ENCODE measurements around the gene C15orf39.
"Not testable (repeated sequence)": the region's sequence is repeated elsewhere in the genome, so short reads cannot be mapped to it uniquely, and the experiment has no call there.

Gene C15orf39

DNA sequence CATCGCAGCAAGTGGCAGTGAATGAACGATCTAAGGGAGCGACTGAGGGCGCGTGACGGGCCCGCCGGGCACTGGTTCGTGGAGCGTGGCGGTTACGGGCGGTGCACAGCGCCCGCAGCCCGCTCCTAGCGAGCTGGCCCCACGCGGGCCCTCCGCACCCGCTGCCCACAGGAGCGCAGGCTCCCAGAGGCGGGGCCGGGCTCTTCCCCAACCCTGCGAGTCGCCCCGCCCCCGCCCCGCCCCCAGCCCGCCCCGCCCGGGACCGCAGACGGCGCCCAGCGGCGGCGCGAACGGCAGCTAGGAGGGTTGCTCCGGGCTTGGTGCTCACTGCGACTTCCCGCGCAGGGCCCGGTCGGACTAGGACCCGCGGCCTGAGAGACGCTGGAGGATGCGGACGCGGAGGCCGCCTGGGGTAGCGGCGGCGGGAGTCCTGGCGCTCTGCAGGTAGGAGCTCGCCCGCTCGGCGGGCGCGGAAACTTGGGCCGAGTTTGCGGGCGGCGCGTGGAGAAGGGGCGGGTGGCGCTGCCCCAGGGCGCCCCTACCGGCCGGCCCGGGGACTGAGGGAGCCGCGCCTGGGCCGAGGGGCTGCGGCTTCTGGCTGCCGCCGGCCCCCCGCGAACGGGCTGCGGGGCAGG, at the start of gene C15orf39:
Gene C15orf39, plus strand, starts transcription at position 267 of the 635 bp plus-strand sequence. CDS start 4,167 bp downstream, outside the sequence.
- DNase-seq (ENCODE audit: low spot score) = peak; percentile 91

DNA sequence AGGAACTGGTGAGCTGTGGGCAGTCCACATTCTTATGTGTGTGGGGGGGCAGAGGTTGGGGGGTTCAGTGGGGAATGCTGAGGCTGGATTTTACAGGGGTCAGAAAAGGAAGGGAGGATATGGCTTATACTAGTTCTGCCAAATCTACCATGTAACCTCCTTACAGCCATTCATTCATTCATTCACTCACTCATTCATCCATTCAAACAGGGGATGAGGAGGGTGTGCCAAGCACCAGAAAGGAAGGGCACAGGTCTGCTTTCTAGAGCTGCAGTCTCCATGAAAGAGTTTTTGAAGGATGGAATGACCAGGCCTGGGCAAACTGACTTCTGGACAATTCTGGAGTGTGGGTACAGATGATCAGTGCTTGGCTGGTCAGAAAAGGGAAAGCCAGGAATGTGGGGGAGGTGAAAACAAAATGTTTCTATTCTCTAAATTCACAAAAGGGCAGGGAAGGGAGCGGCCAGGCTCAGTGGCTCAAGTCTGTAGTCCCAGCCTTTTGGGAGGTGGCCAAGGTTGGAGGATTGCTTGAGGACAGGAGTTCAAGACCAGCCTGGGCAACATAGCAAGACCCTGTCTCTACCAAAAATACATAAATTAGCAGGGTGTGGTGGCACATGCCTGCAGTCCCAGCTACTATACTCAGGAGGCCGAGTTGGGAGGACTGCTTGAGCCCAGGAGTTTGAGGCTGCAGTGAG, 49.2 kb upstream of the C15orf39 start:
- DNase-seq (ENCODE audit: low spot score) = no peak

- peak; percentile 54 for DNase-seq (ENCODE audit: low spot score)
Observed at GRCh38 chr15:75153087-75153486, 48.6 kb upstream of the C15orf39 start.

GRCh38 chr15:75153565-75154276, 48.0 kb upstream of the C15orf39 start:
- DNase-seq (ENCODE audit: low spot score) = no peak

- no peak for DNase-seq (ENCODE audit: low spot score)
Observed at GRCh38 chr15:75154461-75155062, 47.1 kb upstream of the C15orf39 start.

- no peak for DNase-seq (ENCODE audit: low spot score)
Observed at GRCh38 chr15:75156326-75157215, 45.1 kb upstream of the C15orf39 start.

GRCh38 chr15:75158402-75158801, 43.3 kb upstream of the C15orf39 start:
- no peak for DNase-seq (ENCODE audit: low spot score)

DNA sequence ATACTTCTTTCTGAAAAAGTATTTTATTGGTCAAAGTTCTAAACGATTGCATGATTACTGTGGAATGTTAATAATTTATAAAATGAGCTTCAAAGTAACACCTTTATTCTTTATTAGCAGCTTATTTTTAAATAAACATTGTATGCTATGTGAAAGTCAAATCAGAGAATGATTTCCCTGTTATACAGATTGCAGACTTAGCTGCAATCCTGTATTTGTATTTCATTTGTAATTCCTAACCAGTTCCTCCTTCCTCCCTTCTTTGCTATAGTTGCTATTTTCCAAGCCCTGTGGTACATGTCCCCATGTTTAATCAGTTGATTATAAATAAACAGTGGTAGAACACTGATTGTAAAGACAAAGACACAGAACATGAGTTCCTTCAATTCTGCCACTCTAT, 42.4 kb upstream of the C15orf39 start:
- no peak for DNase-seq (ENCODE audit: low spot score)

GRCh38 chr15:75161106-75161916, 40.4 kb upstream of the C15orf39 start:
- no peak for DNase-seq (ENCODE audit: low spot score)

GRCh38 chr15:75161917-75162414, 39.7 kb upstream of the C15orf39 start:
- DNase-seq (ENCODE audit: low spot score) = no peak

GRCh38 chr15:75163150-75163564, 38.5 kb upstream of the C15orf39 start:
- DNase-seq (ENCODE audit: low spot score) = no peak

DNA sequence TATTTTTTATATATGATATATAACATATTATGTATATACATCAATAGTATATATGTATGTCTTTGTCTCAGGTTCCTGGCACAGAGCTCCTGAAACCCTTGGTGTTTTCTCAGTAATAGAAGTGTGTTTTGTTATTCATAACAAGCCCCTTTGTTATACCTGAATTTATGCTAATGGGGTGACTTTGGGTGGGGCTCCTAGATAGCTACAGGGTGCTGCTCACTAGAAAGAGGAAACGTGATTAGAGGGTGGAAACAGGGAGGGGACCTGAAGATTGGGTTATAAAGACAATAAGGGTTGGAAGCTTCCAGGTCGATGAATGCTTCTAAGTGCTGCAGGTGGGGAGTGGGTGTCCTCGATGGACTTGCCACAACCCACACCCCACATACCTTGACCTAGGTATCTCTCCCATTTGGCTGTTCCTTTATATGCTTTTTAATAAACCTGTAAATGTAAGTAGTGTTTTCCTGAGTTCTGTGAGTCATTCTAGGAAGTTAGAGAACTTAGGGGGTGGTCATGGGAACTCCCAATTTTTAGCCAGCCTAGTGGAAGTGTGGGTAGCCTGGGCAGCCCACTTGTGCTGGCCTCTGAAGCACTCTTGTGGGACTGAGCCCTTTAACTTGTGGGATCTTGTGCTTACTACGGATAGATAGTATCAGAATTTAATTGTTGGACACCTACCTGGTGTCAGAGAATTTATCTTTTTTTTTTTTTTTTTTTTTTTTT, 36.9 kb upstream of the C15orf39 start:
- DNase-seq (ENCODE audit: low spot score) = no peak

GRCh38 chr15:75166489-75167063, 35.1 kb upstream of the C15orf39 start:
- not testable (repeated sequence) for DNase-seq (ENCODE audit: low spot score)

DNA sequence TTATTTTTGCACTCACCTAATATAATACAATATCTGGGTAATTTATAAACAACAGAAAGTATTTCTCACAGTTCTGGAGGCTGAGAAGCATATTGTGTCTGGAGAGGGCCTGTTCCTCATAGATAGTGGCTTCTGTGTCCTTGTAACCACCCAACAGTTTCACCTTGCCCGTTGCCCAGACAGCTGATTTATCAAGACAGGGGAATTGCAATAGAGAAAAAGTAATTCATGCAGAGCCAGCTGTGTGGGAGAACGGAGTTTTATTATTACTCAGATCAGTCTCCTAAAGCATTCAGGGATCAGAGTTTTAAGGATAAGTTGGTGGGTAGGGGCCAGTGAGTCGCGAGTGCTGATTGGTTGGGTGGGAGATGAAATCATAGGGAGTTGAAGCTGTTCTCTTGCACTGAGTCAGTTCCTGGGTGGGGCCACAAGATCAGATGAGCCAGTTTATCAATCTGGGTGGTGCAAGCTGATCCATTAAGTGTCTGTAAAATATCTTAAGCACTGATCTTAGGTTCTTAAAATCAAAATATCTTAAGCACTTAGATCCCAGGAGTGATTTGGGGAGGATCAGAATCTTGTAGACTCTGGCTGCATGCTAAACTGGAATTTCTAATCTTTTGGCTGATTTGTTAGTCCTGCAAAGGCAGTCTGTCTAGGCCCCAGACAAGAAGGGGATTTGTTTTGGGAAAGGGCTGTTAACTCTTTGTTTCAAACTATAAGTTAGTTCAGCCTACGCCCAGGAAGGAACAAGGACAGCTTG, 33.9 kb upstream of the C15orf39 start:
- no peak for DNase-seq (ENCODE audit: low spot score)

GRCh38 chr15:75168374-75168773, 33.3 kb upstream of the C15orf39 start:
- DNase-seq (ENCODE audit: low spot score) = no peak

DNA sequence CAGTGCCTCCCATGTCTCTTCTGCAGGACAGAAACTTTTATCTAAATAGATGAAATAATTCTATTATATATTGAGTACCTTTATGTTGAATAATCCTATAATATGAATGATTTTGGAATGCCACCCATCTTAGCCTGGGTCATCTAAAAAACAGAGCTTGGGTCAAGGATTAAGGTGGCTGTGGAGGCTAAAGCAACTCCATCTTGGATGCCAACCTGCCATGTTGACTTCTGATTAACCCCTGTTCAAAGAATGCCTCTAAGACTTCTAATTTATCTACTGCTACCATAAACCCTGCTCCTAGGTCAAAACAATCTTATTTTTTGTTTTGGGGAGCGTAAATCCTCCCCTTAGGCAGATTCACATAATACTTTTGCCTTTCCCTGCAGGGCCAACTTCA, 31.5 kb upstream of the C15orf39 start:
- DNase-seq (ENCODE audit: low spot score) = no peak

- no peak for DNase-seq (ENCODE audit: low spot score)
Observed at GRCh38 chr15:75170711-75171341, 30.9 kb upstream of the C15orf39 start.

DNA sequence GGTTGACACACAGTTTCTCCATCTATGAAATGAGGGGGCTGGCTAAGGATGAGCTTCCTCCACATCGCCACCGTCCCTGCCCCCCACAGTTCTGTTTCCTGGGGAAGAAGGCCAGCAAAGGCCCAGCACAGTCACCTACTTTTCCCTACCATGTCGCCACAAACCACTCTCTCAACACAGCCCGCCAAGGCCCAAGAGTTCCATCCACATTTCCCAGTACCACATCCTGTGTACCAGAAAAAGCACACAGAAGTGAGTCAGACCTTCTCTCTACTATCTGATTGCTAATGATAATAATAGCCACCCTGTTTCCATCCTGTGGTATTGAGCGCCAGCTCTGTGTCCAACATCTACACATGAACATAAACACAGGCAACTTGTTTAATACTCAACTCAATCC, 30.3 kb upstream of the C15orf39 start:
- DNase-seq (ENCODE audit: low spot score) = peak; percentile 87

All from hepatic stellate cell (primary cell).